GM21423 (cell line): Measurements from ENCODE around the gene LZTS2.

Source experiments
- ATAC-seq: cut with Tn5 transposase; IDR thresholded peaks from one replicate; pipeline ENCODE4 v1.9.1; 2021; ENCODE audit warnings: mild to moderate bottlenecking, moderate library complexity; ENCODE audit not compliant: unreplicated experiment

The LZTS2 gene

DNA sequence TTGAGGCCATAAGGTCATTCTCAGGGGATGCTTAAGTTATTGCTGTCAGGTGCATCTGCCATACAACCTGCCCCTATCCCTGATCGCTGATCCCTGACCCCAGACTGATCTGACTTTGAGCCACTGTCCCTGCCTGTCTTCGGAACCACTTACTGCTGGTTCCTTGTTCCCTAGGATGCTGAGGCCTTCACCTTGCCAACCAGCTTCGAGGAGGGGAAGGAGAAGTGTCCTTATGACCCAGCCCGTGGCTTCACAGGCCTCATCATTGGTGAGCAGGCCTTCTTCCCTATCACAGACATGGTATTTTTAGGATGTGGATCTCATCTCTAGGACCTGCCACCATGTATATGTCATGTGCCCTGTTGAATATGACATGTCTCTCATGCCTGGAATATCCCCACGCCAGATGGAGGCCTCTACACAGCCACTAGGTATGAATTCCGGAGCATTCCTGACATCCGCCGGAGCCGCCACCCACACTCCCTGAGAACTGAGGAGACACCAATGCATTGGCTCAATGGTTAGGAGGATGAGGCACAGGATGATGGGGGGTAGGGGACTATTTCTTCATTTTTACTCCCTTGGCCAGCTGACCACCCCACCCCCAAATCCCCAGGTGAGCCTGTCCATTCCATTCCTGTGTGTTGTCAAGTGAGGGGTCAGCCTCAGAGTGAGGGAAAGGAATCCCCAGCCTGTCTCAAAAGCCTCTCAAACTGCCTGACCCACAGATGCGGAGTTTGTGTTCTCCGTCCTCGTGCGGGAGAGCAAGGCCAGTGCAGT, 21.3 kb upstream of the LZTS2 start:
- ATAC-seq, result no peak

DNA sequence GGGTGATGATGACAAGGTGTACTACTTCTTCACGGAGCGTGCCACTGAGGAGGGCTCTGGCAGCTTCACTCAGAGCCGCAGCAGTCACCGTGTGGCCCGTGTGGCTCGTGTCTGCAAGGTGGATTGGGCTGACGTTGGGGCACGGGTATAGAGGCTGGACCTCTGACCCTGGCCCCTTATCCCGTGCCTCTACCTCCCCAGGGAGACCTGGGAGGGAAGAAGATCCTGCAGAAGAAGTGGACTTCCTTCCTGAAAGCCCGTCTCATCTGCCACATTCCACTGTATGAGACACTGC, 20.8 kb upstream of the LZTS2 start:
- no peak for ATAC-seq

DNA sequence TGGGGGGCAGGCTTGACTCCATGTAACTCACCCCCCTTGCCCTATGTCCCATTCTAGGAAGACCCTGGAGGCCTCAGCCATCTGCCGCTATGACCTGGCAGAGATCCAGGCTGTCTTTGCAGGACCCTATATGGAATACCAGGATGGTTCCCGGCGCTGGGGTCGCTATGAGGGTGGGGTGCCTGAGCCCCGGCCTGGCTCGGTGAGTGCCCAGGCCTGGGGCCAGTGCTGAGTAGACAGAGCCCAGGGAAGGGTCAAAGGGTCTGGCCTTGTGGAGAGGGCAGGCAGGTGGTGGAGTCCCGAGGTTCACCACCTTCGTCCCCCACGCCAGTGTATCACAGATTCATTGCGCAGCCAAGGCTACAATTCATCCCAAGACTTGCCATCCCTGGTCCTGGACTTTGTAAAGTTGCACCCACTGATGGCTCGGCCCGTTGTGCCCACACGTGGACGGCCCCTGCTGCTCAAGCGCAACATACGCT, 19.8 kb upstream of the LZTS2 start:
- no peak for ATAC-seq

GRCh38 chr10:100980311-100980710, 19.3 kb upstream of the LZTS2 start:
- ATAC-seq, result no peak

DNA sequence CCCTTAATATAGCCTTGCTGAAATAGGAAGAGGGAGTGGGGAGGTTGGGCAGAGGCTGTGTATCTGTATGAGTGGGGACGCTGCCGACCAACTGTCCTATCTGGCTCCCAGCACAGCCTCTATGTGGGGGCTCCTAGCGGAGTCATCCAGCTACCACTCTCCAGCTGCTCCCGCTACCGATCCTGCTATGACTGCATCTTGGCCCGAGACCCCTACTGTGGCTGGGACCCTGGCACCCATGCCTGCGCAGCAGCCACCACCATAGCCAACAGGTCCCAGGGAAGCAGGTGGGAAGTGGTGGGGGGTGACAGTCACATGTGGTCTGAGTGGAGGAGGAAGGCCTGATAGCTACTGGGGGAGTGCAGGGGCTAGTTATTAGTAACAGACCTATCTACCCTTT, 18.9 kb upstream of the LZTS2 start:
- ATAC-seq, result no peak

GRCh38 chr10:100981178-100981772, 18.3 kb upstream of the LZTS2 start:
- ATAC-seq, result no peak

DNA sequence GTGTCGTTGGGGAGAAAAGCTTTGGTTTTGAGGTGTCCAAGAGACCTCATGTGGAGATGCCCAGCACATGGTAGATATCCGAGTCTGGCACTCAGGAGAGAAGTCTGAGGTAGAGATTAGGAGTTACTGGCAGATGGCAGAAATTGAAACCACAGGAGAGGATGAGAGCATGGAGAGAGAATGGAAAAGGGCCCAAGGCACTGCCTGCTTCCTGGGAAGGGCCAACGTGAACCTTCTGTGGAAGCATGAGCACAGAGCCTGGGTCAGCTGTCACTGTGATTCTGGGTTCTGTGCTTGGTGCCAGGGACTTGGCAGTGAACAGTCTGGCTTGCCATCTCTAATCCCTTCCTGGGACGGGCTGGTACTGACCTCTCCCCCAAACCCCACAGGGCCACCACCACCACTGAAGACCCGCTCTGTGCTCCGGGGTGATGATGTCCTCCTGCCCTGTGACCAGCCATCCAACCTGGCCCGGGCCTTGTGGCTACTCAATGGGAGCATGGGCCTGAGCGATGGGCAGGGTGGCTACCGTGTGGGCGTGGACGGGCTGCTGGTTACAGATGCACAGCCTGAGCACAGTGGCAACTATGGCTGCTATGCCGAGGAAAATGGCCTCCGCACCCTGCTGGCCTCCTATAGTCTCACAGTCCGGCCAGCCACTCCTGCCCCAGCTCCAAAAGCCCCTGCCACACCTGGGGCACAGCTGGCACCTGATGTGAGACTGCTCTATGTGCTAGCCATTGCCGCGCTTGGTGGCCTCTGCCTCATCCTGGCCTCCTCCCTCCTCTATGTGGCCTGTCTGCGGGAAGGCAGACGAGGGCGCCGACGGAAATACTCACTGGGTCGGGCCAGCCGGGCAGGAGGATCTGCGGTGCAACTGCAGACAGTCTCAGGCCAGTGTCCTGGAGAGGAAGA, 16.4 kb upstream of the LZTS2 start:
- ATAC-seq, result no peak

DNA sequence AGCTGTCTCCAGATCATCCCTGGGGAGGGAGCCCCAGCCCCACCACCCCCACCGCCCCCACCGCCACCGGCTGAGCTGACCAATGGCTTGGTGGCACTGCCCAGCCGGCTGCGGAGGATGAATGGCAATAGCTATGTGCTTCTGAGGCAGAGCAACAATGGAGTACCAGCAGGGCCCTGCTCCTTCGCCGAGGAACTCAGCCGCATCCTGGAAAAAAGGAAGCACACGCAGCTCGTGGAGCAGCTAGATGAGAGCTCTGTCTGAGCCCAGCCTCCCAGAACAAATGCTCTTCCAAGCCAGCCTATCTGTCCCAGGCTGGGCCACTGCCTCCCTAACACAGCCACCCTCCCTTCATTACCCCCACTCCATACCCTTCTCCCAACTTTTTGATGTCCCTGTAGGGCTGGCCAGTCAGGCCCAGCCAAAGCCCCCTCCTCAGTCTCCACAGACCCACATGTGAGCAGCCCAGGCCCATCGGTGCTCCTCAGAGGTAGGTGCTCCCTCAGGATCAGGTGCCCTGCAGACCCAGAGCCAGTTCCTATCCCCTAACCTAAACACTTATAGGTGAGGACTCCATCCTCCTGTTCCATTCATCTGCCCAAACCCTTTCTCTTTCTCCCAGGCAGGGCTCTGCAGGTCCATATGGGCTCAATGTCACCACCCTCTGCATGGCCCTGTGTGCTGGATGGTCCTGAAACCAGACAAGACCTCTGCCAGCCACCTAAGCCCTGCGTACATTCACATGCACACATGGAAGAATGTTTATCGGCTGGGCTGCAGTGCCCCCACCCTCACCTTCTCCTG, 15.5 kb upstream of the LZTS2 start:
- no peak for ATAC-seq

- no peak for ATAC-seq
Measured at GRCh38 chr10:100984672-100985177, 14.9 kb upstream of the LZTS2 start.

- ATAC-seq, result no peak
Measured at GRCh38 chr10:100985336-100985735, 14.3 kb upstream of the LZTS2 start.

DNA sequence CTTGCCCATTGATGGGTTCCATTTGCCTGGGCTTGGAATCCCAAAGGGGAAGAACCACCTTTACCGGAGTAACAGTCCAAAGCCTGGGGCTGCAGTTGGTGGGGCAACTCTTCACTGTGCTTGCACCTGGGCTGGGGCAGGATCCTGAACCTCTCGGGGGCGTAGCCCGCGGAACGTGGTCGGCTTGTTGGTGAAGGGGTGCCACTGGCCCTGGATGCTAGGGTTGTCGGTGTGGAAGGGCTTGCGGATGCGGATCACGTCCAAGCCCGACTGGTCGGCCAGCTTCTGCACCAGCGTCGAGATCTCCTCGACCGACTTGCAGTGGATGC, 13.0 kb upstream of the LZTS2 start:
- ATAC-seq, result no peak

- peak; percentile 80 for ATAC-seq
Measured at GRCh38 chr10:100986952-100987684, 12.5 kb upstream of the LZTS2 start, which contains the start of the genes MRPL43 and TWNK. MRPL43 (minus strand) TSS chr10:100987497; CDS start chr10:100987443, 54 bp downstream. TWNK (plus strand) TSS chr10:100987543; CDS start chr10:100988211, 668 bp downstream.

GRCh38 chr10:100987685-100988049, 11.9 kb upstream of the LZTS2 start:
- ATAC-seq, result no peak

GRCh38 chr10:100988166-100988565, 11.4 kb upstream of the LZTS2 start:
- ATAC-seq, result no peak

GRCh38 chr10:100989088-100989487, 10.5 kb upstream of the LZTS2 start:
- no peak for ATAC-seq

GRCh38 chr10:100993986-100994708, 5.5 kb upstream of the LZTS2 start:
- ATAC-seq, result no peak

DNA sequence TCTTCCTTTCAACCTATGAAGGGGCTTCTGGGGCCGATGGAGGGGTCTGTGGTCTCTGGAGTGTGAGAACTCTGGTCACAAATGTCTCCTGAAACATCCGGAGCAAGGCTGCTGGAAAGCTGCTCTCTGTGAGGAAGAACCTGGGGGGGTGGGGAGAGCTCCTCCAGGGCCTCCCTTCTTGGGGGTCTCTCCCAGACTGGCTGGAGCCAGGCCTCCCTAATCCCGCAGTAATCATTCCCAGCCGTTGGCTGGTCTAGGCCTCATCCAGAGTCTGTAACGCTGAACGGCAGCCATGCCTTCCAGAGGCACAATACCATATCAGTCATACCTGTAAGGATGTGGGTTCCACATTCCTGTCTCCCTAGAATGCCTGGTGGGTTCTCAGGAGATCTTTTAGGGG, 4.4 kb upstream of the LZTS2 start:
- ATAC-seq, result no peak

GRCh38 chr10:100996678-100997359, 2.8 kb upstream of the LZTS2 start:
- no peak for ATAC-seq
